Keratinocyte (primary cell): ENCODE data around the gene MEIS2. TPM values are rescaled to one million over a fixed set of nuclear protein-coding genes. Genes with fewer than 3 reads are reported as not detected.

Source experiments
- DNase-seq: peaks from one replicate; pipeline ENCODE4 v3.0.0-alpha.2; 2011; ENCODE audit warnings: low read depth, missing footprints, low spot score
- FAIRE-seq: peaks from 2 replicates; lab custom pipeline; 2011; peaks lifted over from hg19 to GRCh38; lab: Jason Lieb, UNC
- H2AFZ ChIP-seq: 2 replicates; pipeline ENCODE4 v1.6.0; 2012; ENCODE audit warnings: low read length, control low read depth, inconsistent platforms; ENCODE audit not compliant: control insufficient read depth
- H3K27ac ChIP-seq: 2 replicates; pipeline ENCODE4 v1.5.1; 2011; ENCODE audit warnings: low read length; ENCODE audit not compliant: control insufficient read depth, insufficient read depth
- H3K27me3 ChIP-seq: 3 replicates; pipeline ENCODE4 v1.6.0; 2011; ENCODE audit warnings: low read length; ENCODE audit not compliant: control insufficient read depth, insufficient read depth; ENCODE audit errors: extremely low read depth
- H3K36me3 ChIP-seq, 2 experiments: 2 replicates in 1 of 2; 3 replicates in 1 of 2; pipeline ENCODE4 v1.5.1; 2011; ENCODE audit warnings: low read length in 2 of 2, mild to moderate bottlenecking in 1 of 2; ENCODE audit not compliant: control insufficient read depth in 2 of 2, insufficient read depth in 2 of 2; ENCODE audit errors: extremely low read depth in 1 of 2
- H3K4me1 ChIP-seq: 3 replicates; pipeline ENCODE4 v1.5.1; 2011; ENCODE audit warnings: low read length; ENCODE audit not compliant: control insufficient read depth, insufficient read depth; ENCODE audit errors: extremely low read depth
- H3K4me2 ChIP-seq: 3 replicates; pipeline ENCODE4 v1.6.0; 2011; ENCODE audit warnings: low read depth, low read length; ENCODE audit not compliant: control insufficient read depth, insufficient read depth; ENCODE audit errors: extremely low read depth
- H3K4me3 ChIP-seq, 3 experiments: fragments of 200-600 bp in 1 of 3; sonication (generic) in 1 of 3; 2 replicates in 2 of 3; 3 replicates in 1 of 3; pipeline ENCODE4 v1.5.1; 2011 to 2016; ENCODE audit warnings: low read length in 3 of 3, mild to moderate bottlenecking in 3 of 3, control low read depth in 2 of 3, inconsistent platforms in 1 of 3, low read depth in 1 of 3, mixed read lengths in 1 of 3, mixed run types in 1 of 3, moderate library complexity in 1 of 3; ENCODE audit not compliant: control insufficient read depth in 2 of 3, insufficient read depth in 2 of 3; ENCODE audit errors: extremely low read depth in 1 of 3
- H3K79me2 ChIP-seq: 2 replicates; pipeline ENCODE4 v1.6.0; 2012; ENCODE audit warnings: low read length; ENCODE audit not compliant: control insufficient read depth, insufficient read depth
- H3K9ac ChIP-seq: 3 replicates; pipeline ENCODE4 v1.6.0; 2011; ENCODE audit warnings: low read length; ENCODE audit not compliant: control insufficient read depth, insufficient read depth; ENCODE audit errors: extremely low read depth
- H3K9me1 ChIP-seq: 3 replicates; pipeline ENCODE4 v1.6.0; 2011; ENCODE audit warnings: low read length; ENCODE audit not compliant: control insufficient read depth, insufficient read depth; ENCODE audit errors: extremely low read depth
- H3K9me3 ChIP-seq: 2 replicates; pipeline ENCODE4 v1.5.1; 2012; ENCODE audit warnings: low read depth, low read length; ENCODE audit not compliant: control insufficient read depth
- H4K20me1 ChIP-seq: 3 replicates; pipeline ENCODE4 v1.6.0; 2011; ENCODE audit warnings: low read length; ENCODE audit not compliant: control insufficient read depth, insufficient read depth; ENCODE audit errors: extremely low read depth
- CTCF ChIP-seq, 3 experiments: IDR thresholded peaks in 1 of 3; conservative IDR thresholded peaks in 1 of 3; optimal IDR thresholded peaks in 1 of 3; 2 replicates in 2 of 3; 3 replicates in 1 of 3; pipeline versions ENCODE3 to v1.5.1; 2011; ENCODE audit warnings: low read length in 3 of 3, mild to moderate bottlenecking in 3 of 3, moderate library complexity in 2 of 3, control low read depth in 1 of 3, inconsistent platforms in 1 of 3; ENCODE audit not compliant: insufficient read depth in 2 of 3; ENCODE audit errors: extremely low read depth in 1 of 3
- EZH2 ChIP-seq: IDR thresholded peaks from one replicate; pipeline ENCODE4 v1.6.1; 2012; ENCODE audit warnings: inconsistent platforms, mild to moderate bottlenecking, low read length, moderate library complexity
- dilution Hi-C: fragments of 300-500 bp; cut with MboI; formaldehyde crosslinking; loops from one replicate; pipeline ENCODE4 v1.7.0; 2020; ENCODE audit warnings: low sequenced_read_pairs; ENCODE audit not compliant: extremely low pct_ligation_motif_present
- polyA plus RNA-seq, 5 experiments: library from polyadenylated mRNA; depleted of rRNA in 3 of 5; stranded (reverse) in 3 of 5; stranded (forward) in 1 of 5; unstranded in 1 of 5; fragments of >200 nt; gene quantifications; 1 replicate in 1 of 5; 2 replicates in 3 of 5; 3 replicates in 1 of 5; pipeline versions ENCODE4 v1.2.1 to v1.2.3, GENCODE V29; 2011 to 2012; ENCODE audit warnings: missing spikeins in 2 of 5, low read depth in 1 of 5, low replicate concordance in 1 of 5

Gene MEIS2
- polyA plus RNA-seq, 1 donor (not counting 4 experiments of a cell fraction or from before 2014, with no cell fraction given) = 11.4 TPM

GRCh38 chr15:37098468-37099318 lies 1.7 kb downstream of the MEIS2 start:
- H3K79me2 ChIP-seq = peaks cover 22% of the 10 kb centered on the region
- peak overlapping the region; percentile 82 for H3K27ac ChIP-seq
- H3K9me1 ChIP-seq = no peaks in the 10 kb centered on the region
- peak overlapping the region; percentile 90 for H3K9ac ChIP-seq
- H3K36me3 ChIP-seq = no peaks in the 10 kb centered on the region
- H3K4me3 ChIP-seq = peak overlapping the region; percentile 75 to 97 (median 92)
- H3K27me3 ChIP-seq = no peaks in the 10 kb centered on the region
- H2AFZ ChIP-seq = peak overlapping the region; percentile 87
- DNase-seq (no peak), FAIRE-seq (no peak)
- no peaks in the 10 kb centered on the region for H3K9me3 ChIP-seq
- H3K4me2 ChIP-seq = peak overlapping the region; percentile 92
- dilution Hi-C loops = no loop called here
- peaks cover 7% of the 10 kb centered on the region for H3K4me1 ChIP-seq
- TF ChIP-seq CTCF (optimal IDR thresholded peaks at IDR 0.05 in 1 of 3, IDR thresholded peaks at IDR 0.05 in 1 of 3, conservative IDR thresholded peaks at IDR 0.05 in 1 of 3; ENCODE audit: extremely low read depth in 1 of 3, insufficient read depth in 2 of 3, low read length in 3 of 3) (no peak), EZH2 (no peak)
- H4K20me1 ChIP-seq = no peaks in the 10 kb centered on the region

DNA sequence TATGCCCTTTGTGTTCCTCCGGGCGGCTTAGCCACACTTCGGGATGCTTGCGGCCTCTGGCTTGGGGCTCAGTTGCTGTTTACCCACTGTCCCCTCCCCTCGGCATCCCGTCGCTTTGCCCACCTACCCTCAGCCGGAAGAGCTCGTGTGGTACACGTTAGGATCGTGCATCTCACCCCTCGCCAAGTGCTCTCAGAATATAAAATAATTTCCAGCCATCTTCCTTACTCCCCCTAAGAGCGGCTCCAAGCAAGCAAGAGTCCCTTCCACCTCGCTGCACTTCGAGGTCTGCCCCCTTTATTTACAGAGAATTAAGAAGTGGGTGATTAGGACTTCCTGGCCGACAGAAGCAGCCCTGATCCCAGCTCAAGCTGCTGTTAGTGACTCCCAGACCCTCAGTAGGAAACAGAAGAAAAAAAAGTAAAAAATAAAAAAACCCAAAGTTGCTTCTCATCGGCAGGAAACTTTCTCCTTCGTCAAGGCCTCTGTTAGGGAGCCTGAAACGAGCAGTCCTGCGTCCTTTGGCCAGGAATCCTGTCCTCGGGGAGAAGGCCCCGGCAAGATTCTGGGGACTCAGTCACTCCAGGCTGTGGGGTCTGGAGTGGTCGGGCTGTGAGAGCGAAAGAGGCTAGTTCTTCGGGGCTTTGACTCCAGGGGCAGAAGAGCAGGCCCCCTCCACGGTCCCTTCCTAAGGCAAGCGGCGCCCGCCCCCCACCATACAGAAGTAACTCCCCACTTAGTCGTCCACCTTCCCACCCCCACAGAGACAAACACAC lies 3.0 kb downstream of the MEIS2 start:
- H3K27me3 ChIP-seq = no peaks in the 10 kb centered on the region
- no peak for FAIRE-seq
- dilution Hi-C loops = no loop called here
- peak overlapping the region; percentile 90 for H3K9ac ChIP-seq
- H3K4me3 ChIP-seq = peak overlapping the region; percentile 75 to 97 (median 92)
- peaks cover 7% of the 10 kb centered on the region for H3K4me1 ChIP-seq
- no peak for DNase-seq
- H3K4me2 ChIP-seq = peak overlapping the region; percentile 92
- no peak for TF ChIP-seq EZH2
- TF ChIP-seq CTCF (optimal IDR thresholded peaks at IDR 0.05 in 1 of 3, IDR thresholded peaks at IDR 0.05 in 1 of 3, conservative IDR thresholded peaks at IDR 0.05 in 1 of 3; ENCODE audit: extremely low read depth in 1 of 3, insufficient read depth in 2 of 3, low read length in 3 of 3) = no peak
- no peaks in the 10 kb centered on the region for H4K20me1 ChIP-seq
- H3K36me3 ChIP-seq = peaks cover 0 to 3% of the 10 kb centered on the region in 2 experiments
- peak overlapping the region; percentile 61 for H3K27ac ChIP-seq
- H2AFZ ChIP-seq = peak overlapping the region; percentile 86
- no peaks in the 10 kb centered on the region for H3K9me1 ChIP-seq
- peaks cover 22% of the 10 kb centered on the region for H3K79me2 ChIP-seq
- H3K9me3 ChIP-seq = no peaks in the 10 kb centered on the region
